GM13976 (cell line): Measurements from ENCODE around the gene SIX3.
A peak's percentile ranks its signal among the peaks of the same experiment; 100 is the strongest.

ENCODE experiments used
- DNase-seq: peaks from one replicate; pipeline ENCODE4 v3.0.0; 2012; ENCODE audit warnings: low spot score
- in situ Hi-C: fragments of 300-500 bp; cut with MboI; formaldehyde crosslinking; loops from one replicate; pipeline ENCODE4 v1.12.0; 2022; ENCODE audit warnings: low sequenced_read_pairs, mixed read lengths, inconsistent platforms; ENCODE audit not compliant: unreplicated experiment
- TF ChIP-seq, protein P1 (sequence below): IDR thresholded peaks from 2 replicates; pipeline ENCODE4 v1.5.1; 2012; ENCODE audit warnings: borderline replicate concordance, mild to moderate bottlenecking; ENCODE audit not compliant: insufficient read depth; ENCODE audit errors: extremely low read depth, missing control alignments, control extremely low read depth

The SIX3 gene

DNA sequence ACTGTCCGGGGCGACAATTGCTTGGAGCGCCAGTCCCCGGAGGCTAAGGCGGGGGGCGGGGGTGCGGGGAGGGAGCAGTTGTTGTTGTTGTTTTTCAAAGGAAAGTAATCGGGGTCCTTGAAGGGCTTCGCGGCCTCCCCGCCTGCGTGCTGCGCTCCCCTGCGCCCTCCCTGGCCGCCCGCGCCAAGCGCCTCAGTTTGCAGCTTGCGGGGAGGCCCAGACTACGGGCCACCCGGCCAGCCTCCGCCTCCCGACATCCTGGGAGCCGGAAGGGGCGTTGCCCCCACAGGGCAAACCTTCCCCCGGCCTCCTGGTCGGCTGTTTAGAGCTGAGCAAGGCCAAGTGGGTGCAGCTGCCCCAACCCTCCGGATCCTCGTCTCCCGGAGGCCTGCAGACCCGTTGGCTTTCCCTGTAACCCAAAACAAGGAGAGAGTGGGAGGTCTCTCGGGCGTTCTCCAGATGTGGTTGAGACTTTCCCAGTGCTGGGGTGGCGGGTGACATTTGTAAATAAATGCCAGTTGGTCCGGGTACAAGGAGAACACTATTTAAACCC, 3.7 kb upstream of the SIX3 start:
- in situ Hi-C loops: no loop called here
- peak; percentile 64 for DNase-seq
- TF ChIP-seq, protein P1, sequence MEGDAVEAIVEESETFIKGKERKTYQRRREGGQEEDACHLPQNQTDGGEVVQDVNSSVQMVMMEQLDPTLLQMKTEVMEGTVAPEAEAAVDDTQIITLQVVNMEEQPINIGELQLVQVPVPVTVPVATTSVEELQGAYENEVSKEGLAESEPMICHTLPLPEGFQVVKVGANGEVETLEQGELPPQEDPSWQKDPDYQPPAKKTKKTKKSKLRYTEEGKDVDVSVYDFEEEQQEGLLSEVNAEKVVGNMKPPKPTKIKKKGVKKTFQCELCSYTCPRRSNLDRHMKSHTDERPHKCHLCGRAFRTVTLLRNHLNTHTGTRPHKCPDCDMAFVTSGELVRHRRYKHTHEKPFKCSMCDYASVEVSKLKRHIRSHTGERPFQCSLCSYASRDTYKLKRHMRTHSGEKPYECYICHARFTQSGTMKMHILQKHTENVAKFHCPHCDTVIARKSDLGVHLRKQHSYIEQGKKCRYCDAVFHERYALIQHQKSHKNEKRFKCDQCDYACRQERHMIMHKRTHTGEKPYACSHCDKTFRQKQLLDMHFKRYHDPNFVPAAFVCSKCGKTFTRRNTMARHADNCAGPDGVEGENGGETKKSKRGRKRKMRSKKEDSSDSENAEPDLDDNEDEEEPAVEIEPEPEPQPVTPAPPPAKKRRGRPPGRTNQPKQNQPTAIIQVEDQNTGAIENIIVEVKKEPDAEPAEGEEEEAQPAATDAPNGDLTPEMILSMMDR: peak; percentile 19

DNA sequence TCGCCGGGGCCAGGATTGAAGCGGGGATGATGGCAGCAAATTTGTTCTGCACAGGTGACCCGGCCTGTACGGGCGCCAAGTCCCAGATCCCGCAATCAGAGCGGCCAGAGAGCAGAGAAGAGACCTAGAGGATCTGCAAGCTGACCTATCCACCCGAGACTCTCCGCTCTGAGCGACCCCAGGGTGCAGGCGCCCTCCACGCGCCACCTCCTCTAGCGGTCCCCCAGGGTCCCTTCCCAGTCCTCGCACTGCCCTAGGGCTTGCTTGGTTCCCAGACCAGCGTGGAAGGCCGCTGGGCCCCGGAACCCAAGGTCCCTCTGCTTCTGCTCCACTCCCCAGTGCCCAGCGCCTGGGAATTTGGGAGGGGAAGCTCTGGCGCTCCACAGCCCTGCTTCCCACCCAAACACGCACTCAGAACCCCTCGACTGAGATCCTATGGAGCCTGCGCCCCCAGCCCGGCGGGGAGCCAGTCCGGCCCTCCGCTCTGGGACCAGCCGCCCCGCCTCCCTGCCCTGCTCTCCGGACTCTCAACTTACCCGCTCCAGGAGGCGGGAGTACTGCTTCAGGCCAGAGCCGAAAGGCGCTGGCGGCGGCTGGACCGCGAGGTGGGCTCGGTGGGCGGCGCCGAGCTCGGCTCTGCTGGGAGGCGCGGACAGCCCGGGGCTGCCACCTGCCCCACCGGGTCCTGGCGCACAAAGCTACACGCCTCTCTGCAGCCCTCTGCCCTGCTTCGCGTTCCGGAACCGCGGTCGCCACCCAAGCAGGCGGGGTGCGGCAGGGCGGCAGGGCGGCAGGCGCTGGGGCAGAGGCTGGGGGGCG, 3.0 kb upstream of the SIX3 start:
- DNase-seq: peak; percentile 22
- in situ Hi-C loops: no loop called here
- TF ChIP-seq, protein P1: no peak

DNA sequence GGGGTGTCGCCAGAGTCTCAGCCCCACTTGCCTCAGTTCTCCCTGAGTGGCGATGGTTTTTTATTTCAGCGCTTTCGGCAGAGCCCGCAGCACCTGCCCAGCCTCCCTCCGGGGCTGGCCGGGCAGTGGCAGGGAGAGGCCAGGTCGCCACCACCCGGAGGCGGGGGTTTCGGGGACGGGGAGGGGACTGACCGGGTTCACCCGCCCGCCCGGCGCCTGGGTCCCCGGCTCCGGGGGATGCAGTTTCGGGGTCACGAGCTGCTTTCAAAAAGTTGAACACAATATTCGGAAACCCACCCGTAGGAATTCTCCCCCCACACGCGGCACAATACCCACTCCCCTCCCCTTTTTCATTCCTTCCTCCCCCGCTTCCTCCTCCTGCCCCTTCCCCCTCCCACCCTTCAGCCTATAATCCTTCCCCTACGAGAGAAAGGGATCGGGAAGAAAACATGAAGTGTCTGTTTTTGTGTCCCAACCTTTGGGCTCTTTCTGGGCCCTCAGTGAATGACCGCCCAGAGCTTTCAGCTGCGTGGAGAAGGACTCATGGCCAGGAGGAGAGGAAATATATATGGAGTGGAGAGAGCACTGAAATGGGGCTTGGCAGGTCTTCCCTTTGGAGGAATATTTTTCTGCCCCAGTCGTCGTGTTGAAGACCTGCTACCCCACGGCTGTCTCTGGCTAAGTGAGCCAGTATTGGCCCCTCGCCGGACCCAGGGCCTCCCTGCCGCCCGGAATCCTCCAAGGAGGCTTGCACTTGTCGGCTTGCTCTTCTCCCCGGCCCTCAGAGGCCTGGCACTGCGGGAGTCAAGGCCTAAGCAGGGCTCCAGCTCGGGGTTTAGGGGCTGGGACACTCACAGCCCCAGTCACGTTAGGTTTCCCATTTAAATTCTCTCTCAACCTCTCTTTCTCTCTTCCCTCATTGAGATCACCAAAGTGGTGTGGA, 2.1 kb upstream of the SIX3 start:
- in situ Hi-C loops: no loop called here
- TF ChIP-seq, protein P1: no peak
- no peak for DNase-seq

DNA sequence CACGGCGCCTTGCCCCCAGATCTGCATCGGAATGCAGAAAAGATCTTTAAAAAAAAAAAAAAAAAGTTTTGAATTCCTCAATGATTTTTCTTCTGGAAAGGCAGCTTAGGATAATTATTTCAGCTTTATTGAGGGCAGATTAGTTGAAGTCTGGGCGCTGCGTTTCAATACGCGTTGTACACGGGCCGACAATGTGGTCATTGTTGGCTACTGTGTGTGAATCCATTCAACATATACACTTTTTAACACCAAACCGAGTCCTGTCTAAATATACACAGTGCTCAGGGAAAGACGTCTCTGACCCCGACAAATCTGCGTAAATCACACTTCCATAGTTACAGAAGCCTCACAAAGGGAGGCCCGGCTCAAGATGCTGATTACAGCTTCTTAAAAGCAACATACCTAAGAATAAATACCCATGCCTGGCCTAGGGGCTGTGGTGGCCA, 1.4 kb upstream of the SIX3 start:
- TF ChIP-seq, protein P1: no peak
- DNase-seq: no peak
- in situ Hi-C loops: no loop called here

DNA sequence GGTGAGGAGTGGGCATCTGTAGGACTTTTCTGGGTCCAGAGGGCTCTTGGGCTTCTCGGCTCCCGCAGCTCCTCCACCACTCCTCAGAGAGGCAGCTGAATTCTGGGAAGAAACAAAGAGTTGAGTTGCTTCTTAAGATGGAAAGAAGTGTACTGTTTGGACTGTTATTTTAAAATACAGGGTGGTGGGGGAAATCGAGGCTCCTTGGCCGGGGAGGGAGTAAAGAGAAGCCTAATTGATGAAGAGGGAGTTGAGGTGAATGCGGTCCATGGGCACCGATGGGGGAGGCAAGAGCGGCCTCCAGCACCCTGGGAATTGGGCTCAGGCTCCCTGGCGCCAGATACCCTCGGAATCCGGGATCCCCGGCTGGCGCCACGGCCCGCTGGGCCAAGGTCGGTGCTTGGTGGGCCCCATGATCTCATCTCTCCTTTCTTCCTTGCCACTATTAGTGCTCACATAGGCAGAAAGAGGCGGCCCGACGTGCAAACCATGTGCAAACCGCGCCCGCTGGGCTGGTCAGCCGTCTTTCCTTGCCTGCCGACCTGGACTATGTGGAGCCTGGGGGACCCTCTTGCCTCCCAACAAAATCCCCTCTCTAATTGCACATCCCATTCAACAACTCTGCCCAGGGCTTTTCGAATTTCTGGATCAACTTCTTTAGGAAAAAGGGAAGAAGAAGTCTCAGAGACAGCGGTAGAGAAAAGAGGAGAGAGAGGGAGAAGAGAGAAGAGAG, 604 bp upstream of the SIX3 start:
- DNase-seq: peak; percentile 18
- in situ Hi-C loops: no loop called here
- TF ChIP-seq, protein P1: no peak
